Measurements from ENCODE around the gene PLCG2.

The PLCG2 gene

DNA sequence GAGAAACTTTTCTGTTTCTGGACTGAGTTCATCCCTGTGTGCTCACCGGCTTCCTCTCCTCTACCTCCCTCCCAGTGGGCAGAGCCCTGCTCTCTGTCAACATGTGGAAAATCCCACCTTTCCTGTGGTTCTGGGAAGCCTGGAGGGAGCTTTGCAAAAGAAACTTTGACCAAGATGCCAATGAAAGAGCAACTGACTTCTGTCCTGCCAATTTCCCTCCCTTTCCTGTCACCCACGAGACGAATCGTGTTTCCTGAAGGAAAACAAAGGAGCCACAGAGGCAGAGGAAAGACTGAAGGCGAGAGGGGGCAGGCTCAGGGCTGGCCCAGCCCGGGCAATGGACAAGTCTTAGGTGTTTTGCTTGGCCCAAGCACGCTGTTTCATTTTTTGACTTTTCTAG is 82.8 kb downstream of the PLCG2 start:
- Histone ChIP-seq H3K4me3 (ENCODE audit: low read length) (no peak overlapping the region), H3K27me3 (ENCODE audit: low read depth, low read length) (no peaks in the 10 kb centered on the region), H3K27ac (ENCODE audit: low read length) (no peak overlapping the region), H2AFZ (ENCODE audit: low read depth, low read length) (no peak overlapping the region), H3K9me3 (ENCODE audit: insufficient read depth, low read length) (no peaks in the 10 kb centered on the region), H3K4me2 (ENCODE audit: low read length) (no peak overlapping the region), H4K20me1 (ENCODE audit: insufficient read depth, low read length) (peaks cover 49% of the 10 kb centered on the region), H3K36me3 (replicated peaks; ENCODE audit: low read depth, low read length) (peaks cover 53% of the 10 kb centered on the region), H3K79me2 (ENCODE audit: low read length) (no peaks in the 10 kb centered on the region; the same call in 1 of the 2 replicates), H3K9ac (ENCODE audit: low read length) (no peak overlapping the region), H3K4me1 (ENCODE audit: low read length) (peaks cover 22% of the 10 kb centered on the region)
- no peak for TF ChIP-seq EZH2phosphoT487 (IDR thresholded peaks at IDR 0.05; ENCODE audit: low read depth)
- TF ChIP-seq, protein P1, sequence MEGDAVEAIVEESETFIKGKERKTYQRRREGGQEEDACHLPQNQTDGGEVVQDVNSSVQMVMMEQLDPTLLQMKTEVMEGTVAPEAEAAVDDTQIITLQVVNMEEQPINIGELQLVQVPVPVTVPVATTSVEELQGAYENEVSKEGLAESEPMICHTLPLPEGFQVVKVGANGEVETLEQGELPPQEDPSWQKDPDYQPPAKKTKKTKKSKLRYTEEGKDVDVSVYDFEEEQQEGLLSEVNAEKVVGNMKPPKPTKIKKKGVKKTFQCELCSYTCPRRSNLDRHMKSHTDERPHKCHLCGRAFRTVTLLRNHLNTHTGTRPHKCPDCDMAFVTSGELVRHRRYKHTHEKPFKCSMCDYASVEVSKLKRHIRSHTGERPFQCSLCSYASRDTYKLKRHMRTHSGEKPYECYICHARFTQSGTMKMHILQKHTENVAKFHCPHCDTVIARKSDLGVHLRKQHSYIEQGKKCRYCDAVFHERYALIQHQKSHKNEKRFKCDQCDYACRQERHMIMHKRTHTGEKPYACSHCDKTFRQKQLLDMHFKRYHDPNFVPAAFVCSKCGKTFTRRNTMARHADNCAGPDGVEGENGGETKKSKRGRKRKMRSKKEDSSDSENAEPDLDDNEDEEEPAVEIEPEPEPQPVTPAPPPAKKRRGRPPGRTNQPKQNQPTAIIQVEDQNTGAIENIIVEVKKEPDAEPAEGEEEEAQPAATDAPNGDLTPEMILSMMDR (IDR thresholded peaks at IDR 0.05; ENCODE audit: low read depth, low read length) = no peak

DNA sequence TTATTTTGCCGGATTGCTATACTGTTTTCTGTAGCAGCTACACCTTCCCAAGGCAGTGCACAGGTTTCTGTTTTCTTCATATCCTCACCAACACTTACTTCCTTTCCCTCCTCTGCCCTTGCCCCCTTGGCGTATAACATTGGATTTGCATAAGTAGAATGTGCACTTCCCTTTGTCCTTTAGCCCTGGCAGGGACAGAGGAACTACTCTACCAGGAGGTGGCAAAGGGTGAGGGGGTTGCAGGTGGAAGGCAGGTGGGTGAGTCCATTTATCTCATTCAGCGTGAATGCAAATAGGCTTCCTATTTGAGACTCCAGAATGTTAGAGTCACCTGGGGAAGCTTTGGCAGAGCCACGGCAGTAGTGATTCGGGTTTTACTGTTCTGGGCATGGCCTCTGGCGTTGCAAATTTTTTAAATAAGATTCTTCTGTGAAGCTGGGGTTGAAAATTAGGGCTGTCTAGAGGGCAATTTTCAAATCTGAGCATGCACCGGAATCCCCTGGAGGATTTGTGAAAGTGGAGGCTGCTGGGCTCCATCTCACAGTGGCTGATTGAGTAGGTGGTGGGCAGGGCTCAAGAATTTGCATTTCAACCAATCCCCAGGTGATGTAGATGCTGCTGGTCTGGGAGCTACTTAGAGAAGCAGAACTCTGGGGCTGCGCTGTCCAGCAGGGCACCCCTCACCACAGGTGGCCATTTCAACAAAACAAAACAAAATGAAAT is 84.7 kb downstream of the PLCG2 start:
- H2AFZ ChIP-seq (ENCODE audit: low read depth, low read length) = no peak overlapping the region

DNA sequence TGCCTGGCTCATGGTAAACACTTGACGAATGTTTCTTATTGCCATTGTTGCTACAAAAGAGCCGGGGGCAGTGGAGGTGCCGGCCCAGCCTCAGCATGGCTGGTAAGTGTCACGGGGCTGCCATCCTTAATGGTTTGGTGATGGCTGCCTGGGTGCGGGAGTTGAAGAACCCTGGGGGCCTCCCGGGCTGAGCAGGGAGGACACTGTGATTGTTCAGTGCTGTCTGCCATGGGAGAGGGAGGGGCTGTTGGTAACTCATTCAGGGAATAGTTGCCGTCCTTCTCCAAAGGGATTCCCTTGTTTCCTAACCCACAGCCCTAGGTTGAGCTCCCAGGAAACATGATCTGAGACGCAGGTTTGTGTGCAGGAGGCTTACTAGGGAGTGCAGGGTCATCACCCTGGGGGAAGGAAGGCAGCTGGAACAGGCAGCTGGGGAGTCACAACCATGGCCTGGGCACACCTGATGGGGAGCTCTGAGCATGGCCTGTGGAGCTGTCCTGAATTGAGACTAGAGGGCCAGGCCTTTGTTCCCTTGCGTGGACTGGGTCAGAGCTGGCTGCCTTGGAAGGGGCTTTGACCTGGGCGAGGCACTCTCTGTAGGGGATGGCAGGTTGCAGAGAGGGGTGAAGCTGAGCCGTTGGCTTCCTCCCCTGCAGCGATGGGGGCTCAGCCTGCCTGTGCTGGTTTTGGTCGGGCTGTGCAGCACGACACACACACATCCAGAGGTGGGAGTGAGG is 85.7 kb downstream of the PLCG2 start:
- H3K36me3 ChIP-seq (replicated peaks; ENCODE audit: low read depth, low read length) = peaks cover 52% of the 10 kb centered on the region
- H3K9ac ChIP-seq (ENCODE audit: low read length) = no peak overlapping the region
- H3K27ac ChIP-seq (ENCODE audit: low read length) = no peak overlapping the region
- no peaks in the 10 kb centered on the region for H3K27me3 ChIP-seq (ENCODE audit: low read depth, low read length)
- no peak overlapping the region for H2AFZ ChIP-seq (ENCODE audit: low read depth, low read length)
- peaks cover 38% of the 10 kb centered on the region for H3K4me1 ChIP-seq (ENCODE audit: low read length)
- H3K79me2 ChIP-seq (ENCODE audit: low read length) = no peaks in the 10 kb centered on the region; the same call in 1 of the 2 replicates
- no peak overlapping the region for H3K4me2 ChIP-seq (ENCODE audit: low read length)
- TF ChIP-seq EZH2phosphoT487 (IDR thresholded peaks at IDR 0.05; ENCODE audit: low read depth) = no peak
- H3K4me3 ChIP-seq (ENCODE audit: low read length) = no peak overlapping the region
- peaks cover 64% of the 10 kb centered on the region for H4K20me1 ChIP-seq (ENCODE audit: insufficient read depth, low read length)
- H3K9me3 ChIP-seq (ENCODE audit: insufficient read depth, low read length) = no peaks in the 10 kb centered on the region

More for the DNA sequence above, 84.7 kb downstream of the PLCG2 start:
- Histone ChIP-seq H3K9me3 (ENCODE audit: insufficient read depth, low read length) (no peaks in the 10 kb centered on the region), H3K36me3 (replicated peaks; ENCODE audit: low read depth, low read length) (peaks cover 48% of the 10 kb centered on the region), H4K20me1 (ENCODE audit: insufficient read depth, low read length) (peaks cover 59% of the 10 kb centered on the region), H3K4me2 (ENCODE audit: low read length) (peak overlapping the region; percentile 35), H3K27ac (ENCODE audit: low read length) (peak overlapping the region; percentile 9; the same call in 1 of the 2 replicates), H3K27me3 (ENCODE audit: low read depth, low read length) (no peaks in the 10 kb centered on the region), H3K4me3 (ENCODE audit: low read length) (no peak overlapping the region), H3K9ac (ENCODE audit: low read length) (no peak overlapping the region), H3K79me2 (ENCODE audit: low read length) (no peaks in the 10 kb centered on the region; the same call in 1 of the 2 replicates), H3K4me1 (ENCODE audit: low read length) (peaks cover 38% of the 10 kb centered on the region)
- no peak for TF ChIP-seq EZH2phosphoT487 (IDR thresholded peaks at IDR 0.05; ENCODE audit: low read depth)
- TF ChIP-seq, protein P1 (IDR thresholded peaks at IDR 0.05; ENCODE audit: low read depth, low read length) = no peak

DNA sequence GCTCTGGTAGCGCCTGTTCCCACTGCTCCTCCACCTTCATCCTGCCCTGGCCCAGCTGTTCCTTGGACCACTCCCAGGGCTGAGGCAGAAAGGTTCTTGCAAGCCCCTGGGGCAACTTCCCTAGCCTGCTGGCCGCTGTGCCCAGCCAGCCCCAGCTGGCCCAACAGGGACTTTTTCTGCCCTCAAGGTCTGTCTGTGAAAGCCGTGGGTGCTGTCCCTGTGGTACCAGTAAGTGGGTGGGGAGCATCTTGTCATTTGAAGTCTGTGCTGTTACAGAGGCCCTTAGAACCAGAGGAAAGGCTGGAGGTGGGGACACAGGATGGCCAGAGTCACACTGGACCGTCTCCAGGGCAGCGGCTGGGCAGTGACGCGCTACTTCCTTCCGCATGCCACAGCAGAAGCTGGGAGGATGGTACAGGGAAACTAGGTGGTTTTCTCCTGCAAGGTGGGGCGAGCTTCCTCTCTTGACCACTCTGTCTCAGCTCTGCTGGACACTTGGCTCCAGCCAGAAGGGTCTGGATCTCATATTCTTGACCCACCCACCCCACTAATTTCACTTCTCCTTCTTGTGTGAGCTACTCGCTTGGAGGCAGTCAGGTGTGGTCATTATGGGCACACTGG is 87.8 kb downstream of the PLCG2 start:
- Histone ChIP-seq H2AFZ (ENCODE audit: low read depth, low read length) (no peak overlapping the region), H3K79me2 (ENCODE audit: low read length) (no peaks in the 10 kb centered on the region; the same call in 1 of the 2 replicates), H3K4me1 (ENCODE audit: low read length) (peaks cover 38% of the 10 kb centered on the region), H3K36me3 (replicated peaks; ENCODE audit: low read depth, low read length) (peaks cover 50% of the 10 kb centered on the region), H3K27me3 (ENCODE audit: low read depth, low read length) (no peaks in the 10 kb centered on the region), H3K27ac (ENCODE audit: low read length) (no peak overlapping the region), H3K4me2 (ENCODE audit: low read length) (0 out of 2 replicates have a peak overlapping the region, but pooled peaks have one; percentile 7), H3K9ac (ENCODE audit: low read length) (no peak overlapping the region), H3K4me3 (ENCODE audit: low read length) (no peak overlapping the region), H4K20me1 (ENCODE audit: insufficient read depth, low read length) (peaks cover 51% of the 10 kb centered on the region), H3K9me3 (ENCODE audit: insufficient read depth, low read length) (no peaks in the 10 kb centered on the region)
- TF ChIP-seq EZH2phosphoT487 (IDR thresholded peaks at IDR 0.05; ENCODE audit: low read depth) = no peak
- TF ChIP-seq, protein P1 (IDR thresholded peaks at IDR 0.05; ENCODE audit: low read depth, low read length) = no peak

Data from OCI-LY3 (cell line).